Endometrial microvascular endothelial cells (primary cell): ENCODE measurements around the gene PIK3C2G. TPM values are rescaled to one million over a fixed set of nuclear protein-coding genes. Genes with fewer than 3 reads are reported as not detected.

Experiments used
- in situ Hi-C: cut with HindIII; loops from 2 replicates; pipeline ENCODE4 v1.10.0; 2017; ENCODE audit warnings: low sequenced_read_pairs, low pct_unique_long_range_greater_than_20kb; ENCODE audit errors: inconsistent ontology term
- total RNA-seq: library from RNA; depleted of rRNA; stranded (reverse); fragments of >200 nt; gene quantifications from one replicate; pipeline ENCODE4 v1.2.3, GENCODE V29; 2015; ENCODE audit errors: inconsistent ontology term

Gene PIK3C2G
- total RNA-seq, 1 donor from 2014 or later: not detected

DNA sequence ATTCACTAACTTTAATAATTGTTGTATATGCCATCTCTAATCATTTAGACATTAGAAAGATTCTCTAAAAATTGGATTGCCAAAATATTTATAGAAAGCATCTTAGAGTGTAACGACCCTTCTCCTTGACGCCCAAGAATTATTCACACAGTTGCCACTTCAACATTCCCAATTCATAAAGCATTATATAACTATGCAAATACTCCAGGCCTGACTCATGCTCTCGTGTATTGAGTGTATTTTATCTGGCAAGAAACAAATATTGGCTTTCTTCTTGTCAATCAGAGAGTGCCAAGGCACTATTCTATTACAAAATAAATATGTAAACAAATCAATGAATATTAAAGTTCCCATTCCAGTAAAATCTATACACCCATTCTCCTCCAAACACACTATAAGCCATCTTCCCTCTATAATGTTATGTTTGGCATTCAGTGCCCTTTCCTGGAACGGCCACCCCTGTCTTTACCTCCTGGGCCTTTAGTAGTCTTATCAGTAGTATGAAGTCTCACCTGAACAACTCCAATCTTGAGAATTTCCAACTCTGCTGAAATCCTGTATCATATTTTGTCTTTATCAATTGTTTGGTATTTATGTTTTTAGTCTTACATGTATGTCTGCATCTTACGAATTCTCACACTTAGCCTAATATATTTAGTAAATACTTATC, 182.6 kb downstream of the PIK3C2G start:
- in situ Hi-C loops: no loop called here

GRCh38 chr12:18446061-18446644, 184.8 kb downstream of the PIK3C2G start:
- in situ Hi-C loops: no loop called here

DNA sequence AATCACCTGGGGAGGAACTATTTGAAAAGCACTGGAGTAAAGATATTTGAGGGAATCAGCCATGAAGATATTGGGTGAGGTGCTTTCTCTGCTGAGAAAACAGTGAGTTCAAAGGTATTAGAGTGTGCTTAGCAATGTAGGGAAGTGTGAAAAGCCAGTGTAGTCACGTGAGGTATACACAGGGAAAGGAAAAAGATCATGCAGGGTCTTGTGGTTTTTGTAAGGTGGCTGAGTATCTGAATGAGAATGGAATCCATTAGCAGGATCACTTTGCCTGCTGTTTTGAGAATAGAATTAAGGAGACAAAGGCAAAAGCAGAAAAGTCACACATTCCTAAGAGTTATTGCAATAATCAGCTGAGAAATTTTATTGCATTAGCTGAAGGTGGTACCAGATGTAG, 193.0 kb downstream of the PIK3C2G start:
- in situ Hi-C loops: no loop called here

GRCh38 chr12:18456344-18456743, 195.0 kb downstream of the PIK3C2G start:
- in situ Hi-C loops: no loop called here

DNA sequence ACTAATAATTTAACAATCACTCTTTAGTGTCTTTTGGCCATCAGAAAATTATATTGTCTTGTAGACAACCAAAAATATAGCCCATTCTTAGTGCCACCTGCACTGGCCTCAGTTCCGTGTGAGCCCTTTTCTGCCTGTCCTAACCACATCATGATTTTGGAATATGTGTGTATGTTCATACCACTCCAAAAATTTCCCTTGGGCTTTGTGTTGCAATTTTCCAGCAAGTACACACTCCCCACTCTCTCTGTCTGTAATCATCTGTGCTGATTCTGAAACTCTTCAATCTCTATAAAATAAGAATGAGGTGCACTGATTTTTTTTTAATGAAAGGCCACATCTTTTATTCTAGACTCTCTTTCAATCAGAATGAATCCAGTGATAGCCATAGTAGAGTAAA, 196.0 kb downstream of the PIK3C2G start:
- in situ Hi-C loops: no loop called here

DNA sequence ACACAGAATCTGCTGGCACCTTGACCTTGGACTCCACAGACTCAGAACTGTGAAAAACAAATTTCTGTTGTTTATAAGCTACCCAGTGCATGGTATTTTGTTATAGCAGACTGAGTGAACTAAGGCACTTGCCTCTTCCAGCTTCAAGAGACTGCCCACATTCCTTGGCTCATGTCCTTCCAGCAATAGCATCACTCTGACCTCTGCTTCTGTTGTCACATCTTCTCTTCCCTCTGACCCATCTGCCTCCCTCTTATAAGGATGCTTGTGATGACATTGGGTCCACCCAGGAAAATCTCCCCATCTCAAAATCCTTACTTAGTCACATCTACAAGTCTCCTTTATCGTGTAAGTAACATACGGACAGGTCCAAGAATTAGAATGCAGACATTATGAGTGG, 200.4 kb downstream of the PIK3C2G start:
- in situ Hi-C loops: no loop called here

GRCh38 chr12:18462442-18462841, 201.1 kb downstream of the PIK3C2G start:
- in situ Hi-C loops: no loop called here

- in situ Hi-C loops: no loop called here
These were observed 206.4 kb downstream of the PIK3C2G start for GRCh38 chr12:18467620-18468245.

- in situ Hi-C loops: no loop called here
These were observed 207.1 kb downstream of the PIK3C2G start for GRCh38 chr12:18468246-18469075.

GRCh38 chr12:18470251-18470650, 208.9 kb downstream of the PIK3C2G start:
- in situ Hi-C loops: no loop called here

GRCh38 chr12:18472304-18472703, 211.0 kb downstream of the PIK3C2G start:
- in situ Hi-C loops: no loop called here

DNA sequence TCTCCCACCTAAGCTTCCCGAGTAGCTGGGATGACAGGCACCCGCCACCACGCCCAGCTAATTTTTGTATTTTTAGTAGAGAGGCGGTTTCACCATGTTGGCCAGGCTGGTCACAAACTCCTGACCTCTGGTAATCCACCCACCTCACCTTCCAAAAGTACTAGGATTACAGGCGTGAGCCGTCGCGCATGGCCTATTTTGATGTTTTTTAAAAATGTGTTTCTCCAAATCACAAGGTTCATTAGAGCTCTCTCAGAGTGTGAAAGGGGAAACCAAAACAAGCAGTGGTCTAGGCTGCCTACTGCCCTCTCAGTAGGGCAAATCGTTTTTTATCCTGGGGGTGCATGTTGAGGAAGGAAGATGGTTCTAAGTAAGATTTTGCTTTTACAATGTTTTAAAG, 211.5 kb downstream of the PIK3C2G start:
- in situ Hi-C loops: no loop called here

DNA sequence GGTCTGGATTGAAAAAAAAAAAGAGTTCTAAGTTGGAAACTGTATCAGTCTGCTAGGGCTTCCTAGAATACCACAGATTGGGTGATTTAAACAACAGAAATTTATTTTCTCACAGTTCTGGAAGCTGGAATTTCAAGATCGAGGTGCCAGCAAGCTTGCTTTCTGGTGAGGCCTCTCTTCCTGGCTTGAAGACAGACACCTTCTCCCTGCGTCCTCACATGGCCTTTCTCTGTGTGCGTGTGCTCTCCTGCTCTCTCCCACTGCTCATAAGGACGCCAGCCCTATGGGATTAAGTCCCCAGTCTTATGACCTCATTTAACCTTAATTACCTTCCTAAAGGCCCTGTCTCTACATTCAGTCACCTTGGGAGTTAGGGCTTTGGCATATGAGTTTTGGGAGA, 215.5 kb downstream of the PIK3C2G start:
- in situ Hi-C loops: no loop called here

GRCh38 chr12:18479256-18479655, 217.9 kb downstream of the PIK3C2G start:
- in situ Hi-C loops: no loop called here

DNA sequence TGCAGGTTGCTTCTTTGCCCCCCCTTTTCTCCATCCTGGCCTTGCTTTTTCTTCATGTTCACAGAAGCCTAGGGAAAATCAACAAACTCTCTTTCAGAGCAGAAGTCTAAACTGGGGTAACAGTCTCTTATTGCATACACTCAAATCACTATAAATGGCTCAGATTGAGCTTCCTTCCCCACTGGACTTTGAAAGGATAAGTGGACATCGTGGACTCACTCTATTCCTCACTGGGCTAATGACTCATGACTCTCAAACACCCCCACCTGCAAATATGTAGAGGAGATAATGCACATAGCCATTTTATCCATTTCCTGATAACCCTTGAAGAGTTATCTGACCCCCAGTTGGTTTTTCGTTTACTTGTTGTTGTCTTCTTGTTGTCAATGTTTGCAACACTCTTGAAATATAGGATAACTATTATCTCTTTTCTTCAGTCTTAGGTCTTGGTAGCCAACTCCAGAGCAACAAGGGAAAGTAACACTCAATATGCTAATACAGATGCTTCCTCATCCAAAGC, 221.3 kb downstream of the PIK3C2G start:
- in situ Hi-C loops: no loop called here

DNA sequence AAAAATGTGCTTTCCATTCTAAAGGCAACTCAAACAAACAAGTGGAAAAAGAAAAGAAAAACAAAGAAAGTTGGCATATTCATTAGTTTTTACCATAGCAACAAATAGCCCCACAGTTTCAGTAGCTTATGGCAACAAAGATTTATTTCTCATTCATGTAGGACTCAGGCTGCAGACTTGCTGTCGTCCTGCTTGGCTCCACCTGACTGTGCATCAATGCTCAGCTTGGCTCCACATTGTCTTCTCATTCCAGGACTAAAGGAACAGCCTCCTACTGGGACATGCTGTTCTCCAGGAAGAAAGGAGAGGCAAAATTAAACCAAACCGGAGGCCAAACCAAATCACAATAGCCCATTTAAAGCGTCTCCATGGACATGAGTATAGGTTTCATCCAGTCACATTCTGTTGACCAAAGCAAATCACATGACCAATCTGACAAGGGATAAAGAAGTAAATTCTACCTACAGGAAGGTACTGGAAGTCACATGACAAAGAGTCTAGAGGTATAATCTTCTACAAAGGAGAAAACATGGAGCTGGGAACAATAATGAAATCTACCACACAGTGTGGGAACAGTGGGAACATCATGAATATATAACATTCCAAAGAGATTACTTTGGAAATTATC, 222.5 kb downstream of the PIK3C2G start:
- in situ Hi-C loops: no loop called here

- in situ Hi-C loops: no loop called here
These were observed 224.7 kb downstream of the PIK3C2G start for GRCh38 chr12:18486036-18486435.

- in situ Hi-C loops: no loop called here
These were observed 226.2 kb downstream of the PIK3C2G start for GRCh38 chr12:18487509-18487908.
